GM21515 (cell line): ENCODE data around the gene ST6GALNAC5.

Experiments used
- ATAC-seq: cut with Tn5 transposase; IDR thresholded peaks from one replicate; pipeline ENCODE4 v1.9.1; 2021; ENCODE audit not compliant: unreplicated experiment

Gene ST6GALNAC5

GRCh38 chr1:76998582-76999223 lies 131.4 kb downstream of the ST6GALNAC5 start:
- no peak for ATAC-seq

GRCh38 chr1:77007675-77008074 lies 140.4 kb downstream of the ST6GALNAC5 start:
- no peak for ATAC-seq

- ATAC-seq: no peak
Observed at GRCh38 chr1:77010937-77011336, 143.7 kb downstream of the ST6GALNAC5 start.

GRCh38 chr1:77012066-77012465 lies 144.8 kb downstream of the ST6GALNAC5 start:
- ATAC-seq: no peak

GRCh38 chr1:77014073-77014788 lies 147.0 kb downstream of the ST6GALNAC5 start:
- no peak for ATAC-seq

GRCh38 chr1:77015748-77016341 lies 148.6 kb downstream of the ST6GALNAC5 start:
- no peak for ATAC-seq

- ATAC-seq: no peak
Observed at GRCh38 chr1:77016386-77016985, 149.2 kb downstream of the ST6GALNAC5 start.

GRCh38 chr1:77018311-77018710 lies 151.0 kb downstream of the ST6GALNAC5 start:
- ATAC-seq: no peak

- ATAC-seq: no peak
Observed at GRCh38 chr1:77018761-77019160, 151.5 kb downstream of the ST6GALNAC5 start.

GRCh38 chr1:77021732-77022131 lies 154.5 kb downstream of the ST6GALNAC5 start:
- no peak for ATAC-seq

- no peak for ATAC-seq
Observed at GRCh38 chr1:77024500-77024899, 157.2 kb downstream of the ST6GALNAC5 start.

- no peak for ATAC-seq
Observed at GRCh38 chr1:77025599-77025998, 158.3 kb downstream of the ST6GALNAC5 start.

- ATAC-seq: no peak
Observed at GRCh38 chr1:77026135-77026534, 158.9 kb downstream of the ST6GALNAC5 start.

- no peak for ATAC-seq
Observed at GRCh38 chr1:77026640-77027039, 159.4 kb downstream of the ST6GALNAC5 start.

GRCh38 chr1:77027847-77028246 lies 160.6 kb downstream of the ST6GALNAC5 start:
- no peak for ATAC-seq

- ATAC-seq: no peak
Observed at GRCh38 chr1:77030401-77031105, 163.3 kb downstream of the ST6GALNAC5 start.

GRCh38 chr1:77031106-77031662 lies 163.9 kb downstream of the ST6GALNAC5 start:
- ATAC-seq: no peak

GRCh38 chr1:77036560-77036959 lies 169.3 kb downstream of the ST6GALNAC5 start:
- ATAC-seq: no peak

GRCh38 chr1:77037038-77037437 lies 169.8 kb downstream of the ST6GALNAC5 start:
- no peak for ATAC-seq

- ATAC-seq: no peak
Observed at GRCh38 chr1:77038000-77038399, 170.7 kb downstream of the ST6GALNAC5 start.

GRCh38 chr1:77039111-77039510 lies 171.8 kb downstream of the ST6GALNAC5 start:
- no peak for ATAC-seq
